GM21528 (cell line): Measurements from ENCODE around the gene TSC22D1.
"Not testable (repeated sequence)": the region's sequence is repeated elsewhere in the genome, so short reads cannot be mapped to it uniquely, and the experiment has no call there.

Experiments used
- ATAC-seq: cut with Tn5 transposase; IDR thresholded peaks from one replicate; pipeline ENCODE4 v1.9.1; 2021; ENCODE audit warnings: mild to moderate bottlenecking, moderate library complexity; ENCODE audit not compliant: unreplicated experiment, low FRiP score

The TSC22D1 gene

DNA sequence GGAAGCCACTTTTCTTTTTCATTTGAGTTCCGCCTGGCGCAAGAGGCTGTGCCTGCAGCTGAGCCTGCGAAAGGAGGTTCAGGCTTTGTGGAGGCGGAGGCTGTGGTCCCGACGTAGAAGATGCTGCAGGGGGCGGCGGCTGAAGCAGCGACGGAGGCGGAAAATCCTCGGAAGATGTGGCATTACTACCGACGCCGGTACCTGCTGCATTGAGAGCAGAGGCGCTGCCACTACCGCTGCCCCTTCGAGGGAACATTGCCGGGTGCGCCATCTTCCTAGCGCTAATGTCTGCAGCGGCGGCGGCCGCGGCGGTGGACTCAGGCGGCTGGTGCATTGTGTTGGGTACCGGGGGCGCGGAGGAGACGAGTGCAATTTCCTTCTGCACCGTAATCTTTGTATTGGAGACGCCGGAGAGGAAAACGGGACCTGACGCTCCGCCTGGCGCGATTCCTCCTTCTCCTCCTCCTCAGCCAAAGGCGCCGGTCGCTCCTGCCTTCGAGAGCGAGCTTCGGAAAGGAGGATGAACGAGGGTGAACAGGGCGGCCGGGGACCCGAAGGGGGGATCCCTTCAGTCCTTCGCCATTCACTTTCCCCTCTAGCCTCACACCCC lies at the start of gene TSC22D1:
TSS of gene TSC22D1 (minus strand) at position 590 of the 610 bp plus-strand sequence. CDS start at position 334, 256 bp downstream.
- ATAC-seq = peak; percentile 15

DNA sequence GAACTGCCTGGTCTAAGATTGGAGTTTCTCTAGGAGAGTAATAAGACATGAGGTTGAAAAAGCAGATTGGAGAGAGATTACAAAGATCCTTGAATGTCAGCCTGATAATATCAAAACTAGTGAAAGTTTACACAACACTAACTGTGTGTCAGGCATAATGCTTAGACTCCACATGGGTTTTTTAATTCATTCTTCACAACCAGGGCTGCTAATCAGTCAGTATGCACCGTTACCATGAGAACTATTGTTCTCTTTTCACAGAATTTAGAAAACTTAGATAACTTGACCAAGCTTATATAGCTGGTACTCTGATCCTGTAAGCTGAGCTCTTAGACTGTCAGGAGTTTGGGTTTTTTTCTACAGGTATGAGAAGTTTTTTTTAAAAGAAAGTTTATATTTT lies 46.6 kb upstream of the TSC22D1 start:
- no peak for ATAC-seq

GRCh38 chr13:44622261-44622660 lies 46.1 kb upstream of the TSC22D1 start:
- ATAC-seq = no peak

DNA sequence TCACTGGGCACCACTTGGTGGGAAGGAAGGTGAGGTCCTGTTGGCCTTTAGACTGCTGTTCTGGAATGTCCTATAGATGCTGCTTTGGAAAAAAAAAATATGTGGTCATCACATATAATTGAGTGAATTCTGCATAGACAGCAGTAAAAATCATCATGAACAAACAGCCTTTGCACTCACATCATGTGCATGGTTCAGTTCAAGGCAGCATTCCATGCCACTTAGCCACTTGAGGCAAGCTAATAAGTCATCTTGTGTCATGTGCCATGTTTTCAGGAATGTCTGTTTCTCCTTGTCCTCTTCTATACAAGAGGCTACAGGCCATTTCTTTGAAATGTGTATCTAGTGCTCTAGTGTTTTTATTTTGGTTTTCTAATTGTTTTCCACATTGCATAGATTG lies 43.9 kb upstream of the TSC22D1 start:
- ATAC-seq = no peak

DNA sequence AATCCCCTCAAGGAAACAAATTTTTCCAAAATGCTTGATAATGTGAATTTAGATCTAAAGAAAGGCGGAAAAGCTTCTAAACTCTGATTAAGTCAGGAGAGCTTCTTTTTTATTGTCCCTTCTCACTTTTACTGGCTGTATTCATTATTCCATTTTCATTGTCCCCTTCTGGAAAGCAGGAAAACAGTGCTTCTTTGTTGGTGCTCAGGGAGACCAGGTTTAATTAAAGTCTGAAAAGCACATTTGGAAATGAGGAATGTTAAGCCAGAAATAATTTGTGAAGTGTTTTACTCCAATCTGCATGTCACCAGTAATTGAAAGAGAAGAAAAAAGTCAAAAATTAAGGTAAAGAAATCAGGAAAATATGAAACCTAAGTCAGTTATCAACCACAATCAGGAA lies 43.5 kb upstream of the TSC22D1 start:
- ATAC-seq = no peak

DNA sequence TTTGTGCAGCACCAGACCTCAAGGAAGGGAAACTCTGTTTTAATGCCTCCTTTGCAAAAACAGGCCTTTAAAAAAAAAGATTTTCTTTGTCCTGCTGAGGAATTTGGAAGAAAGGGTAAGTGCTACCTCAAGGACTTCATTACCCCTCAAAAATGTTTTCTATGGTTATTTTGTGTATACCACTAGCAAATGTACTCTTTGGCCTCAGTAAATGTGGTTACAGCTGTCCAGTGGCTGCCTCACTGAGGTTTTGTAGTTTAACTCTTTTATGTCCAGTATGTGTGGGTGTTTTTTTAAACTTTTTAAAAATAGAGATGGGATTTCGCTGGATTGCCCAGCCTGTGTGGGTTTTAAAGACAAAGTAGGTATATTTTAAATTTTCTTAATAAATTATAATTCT lies 42.2 kb upstream of the TSC22D1 start:
- ATAC-seq = no peak

- ATAC-seq = no peak
Observed at GRCh38 chr13:44617648-44618047, 41.5 kb upstream of the TSC22D1 start.

DNA sequence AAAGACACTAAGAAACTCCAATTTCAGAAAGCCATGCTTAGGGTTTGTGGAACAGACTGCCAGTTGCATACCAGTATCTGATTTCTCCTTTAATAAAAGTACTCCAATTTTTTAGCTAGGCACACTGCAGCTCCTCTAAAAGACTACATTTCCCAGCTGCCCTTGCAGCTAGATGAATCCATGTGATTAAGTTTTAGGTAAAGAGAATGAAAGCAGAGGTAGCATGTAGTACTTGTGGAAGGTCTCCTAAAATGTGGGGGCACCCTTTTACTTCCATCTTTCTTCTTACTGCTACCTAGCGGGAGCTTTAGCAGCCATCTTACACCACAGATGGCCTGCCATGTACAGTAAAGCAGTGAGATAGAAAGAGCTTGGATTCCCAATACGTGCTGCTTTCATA lies 33.0 kb upstream of the TSC22D1 start:
- no peak for ATAC-seq

DNA sequence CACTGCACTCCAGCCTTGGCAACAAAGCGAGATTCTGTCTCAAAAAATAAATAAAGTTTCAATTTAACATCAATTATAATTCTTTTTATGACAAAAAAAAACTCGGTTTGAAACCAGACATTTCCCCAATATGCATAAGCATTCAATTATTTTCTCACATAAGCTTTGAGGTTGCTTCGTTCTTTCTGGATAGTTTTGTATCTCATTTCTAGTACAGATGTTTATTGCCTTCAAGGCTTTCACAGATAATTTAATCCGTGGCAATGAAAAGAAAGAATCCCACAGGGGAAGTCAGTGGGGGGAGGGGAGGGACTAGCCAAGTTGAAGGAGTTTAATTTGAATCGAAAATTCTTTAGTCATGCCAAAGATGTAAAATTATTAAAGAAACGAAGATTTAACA lies 29.6 kb upstream of the TSC22D1 start:
- no peak for ATAC-seq

- ATAC-seq = no peak
Observed at GRCh38 chr13:44605275-44605674, 29.1 kb upstream of the TSC22D1 start.

GRCh38 chr13:44601586-44601985 lies 25.5 kb upstream of the TSC22D1 start:
- no peak for ATAC-seq

- ATAC-seq = not testable (repeated sequence)
Observed at GRCh38 chr13:44593861-44594592, 17.9 kb upstream of the TSC22D1 start.

DNA sequence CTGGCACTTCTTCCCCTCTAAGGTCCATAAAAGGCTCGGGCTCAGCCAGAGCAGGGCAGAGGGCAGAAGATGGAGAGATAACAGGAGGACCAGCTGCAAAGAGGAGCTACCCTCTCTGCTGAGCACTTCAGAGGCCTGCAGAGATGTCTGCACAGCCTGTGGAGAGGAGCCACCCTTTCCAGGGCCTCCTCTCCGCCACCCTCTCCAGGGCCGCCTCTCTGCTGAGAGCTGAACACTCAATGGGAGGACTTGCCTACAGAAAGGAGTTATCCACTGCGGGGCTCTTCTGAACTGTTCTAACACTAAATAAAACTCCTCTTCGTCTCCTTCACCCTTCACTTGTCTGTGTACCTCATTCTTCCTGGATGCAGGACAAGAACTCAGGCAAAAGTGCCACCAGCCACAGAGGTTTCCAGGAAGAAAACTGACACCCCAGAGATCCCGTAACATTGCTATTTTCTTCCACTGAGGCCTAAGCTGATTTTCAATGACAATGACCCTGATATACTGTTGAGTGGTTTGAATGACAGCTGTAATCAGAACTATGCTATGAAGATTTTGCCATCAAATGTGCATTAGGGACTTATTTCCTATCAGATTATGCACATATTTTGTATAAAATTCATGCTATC lies 16.2 kb upstream of the TSC22D1 start:
- no peak for ATAC-seq

DNA sequence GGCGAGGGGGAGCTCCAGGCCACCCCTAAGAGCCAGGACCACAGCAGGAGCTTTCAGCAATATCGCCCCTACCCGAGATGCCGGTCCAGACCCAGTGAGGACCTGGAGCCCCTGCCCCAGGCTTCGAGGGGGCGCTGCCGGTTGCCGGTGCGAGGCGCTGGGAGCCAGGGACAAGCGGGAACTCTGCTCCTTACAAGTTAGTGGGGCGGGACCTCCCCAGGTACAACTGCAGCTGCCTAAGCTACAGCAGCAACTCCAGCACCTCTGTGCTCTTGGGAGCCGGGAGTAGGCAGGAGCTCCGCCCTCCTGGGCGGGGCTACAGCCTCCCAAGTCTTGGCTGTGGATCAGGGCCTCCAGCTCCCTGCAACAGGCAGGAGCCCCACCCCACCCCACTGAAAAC lies 15.2 kb upstream of the TSC22D1 start:
- no peak for ATAC-seq

- ATAC-seq = no peak
Observed at GRCh38 chr13:44583137-44583536, 7.0 kb upstream of the TSC22D1 start.

DNA sequence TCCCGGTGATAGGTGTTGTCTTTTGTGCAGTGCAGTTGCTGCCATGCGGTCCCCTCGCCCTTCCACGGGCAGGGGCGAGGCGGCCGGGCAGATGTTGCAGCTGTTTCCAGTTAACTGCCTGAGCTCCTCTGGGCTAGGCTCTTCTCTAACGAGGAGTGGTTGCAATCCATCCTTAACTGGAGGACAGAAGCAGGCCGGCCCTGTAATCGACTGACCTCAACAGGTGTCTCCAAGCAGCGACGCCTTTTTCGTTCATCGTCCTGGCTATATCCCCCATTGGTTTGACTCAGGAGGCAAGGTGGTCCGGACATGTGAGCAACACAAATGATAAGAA lies 1.9 kb upstream of the TSC22D1 start:
- ATAC-seq = no peak

- ATAC-seq = peak; percentile 66
Observed at GRCh38 chr13:44577236-44578066, 1.3 kb upstream of the TSC22D1 start.

DNA sequence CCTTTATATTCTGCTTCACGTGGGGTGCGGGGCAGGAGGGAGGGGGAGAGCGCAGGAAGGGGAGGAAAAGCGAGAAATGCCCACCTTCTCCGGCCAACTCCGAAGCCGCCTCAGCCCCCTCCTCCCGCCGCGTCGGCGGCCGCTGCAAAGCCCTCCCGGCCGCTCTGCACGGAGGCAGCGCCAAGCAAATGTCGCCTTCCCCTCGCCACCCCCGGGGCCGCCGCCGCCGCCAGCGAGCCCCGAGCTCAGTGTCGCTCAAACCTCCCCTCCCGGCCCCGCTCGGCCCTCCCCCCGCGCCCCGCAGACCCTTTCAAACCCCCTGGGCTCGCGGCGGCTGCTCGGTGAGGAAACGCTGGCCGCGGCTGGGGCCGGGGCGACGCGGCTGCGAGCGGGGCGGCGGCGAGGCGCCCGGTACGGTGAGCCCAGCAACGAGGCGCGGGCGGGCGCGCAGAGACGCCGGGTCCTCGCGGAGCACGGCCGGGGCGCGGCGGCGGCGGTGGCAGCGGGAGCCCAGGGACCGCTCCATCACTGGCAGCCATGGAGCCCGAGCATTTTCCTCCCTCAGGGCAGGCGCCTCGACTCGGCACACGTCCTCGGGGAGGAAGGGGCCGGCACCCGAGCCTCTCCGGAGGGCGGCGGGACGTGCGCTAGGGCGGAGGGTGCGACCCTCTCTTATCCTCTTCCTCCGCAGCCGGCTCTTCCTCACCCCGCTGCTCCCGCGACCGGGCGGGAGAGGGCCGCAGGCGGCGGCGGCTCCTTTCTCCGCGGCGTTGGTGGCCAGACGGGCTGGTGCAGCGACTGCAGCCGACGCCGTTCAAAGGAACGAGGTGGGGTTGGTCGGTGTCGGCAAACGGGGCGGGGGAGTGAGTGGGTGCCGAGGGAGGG lies 463 bp upstream of the TSC22D1 start:
- ATAC-seq = peak; percentile 23

DNA sequence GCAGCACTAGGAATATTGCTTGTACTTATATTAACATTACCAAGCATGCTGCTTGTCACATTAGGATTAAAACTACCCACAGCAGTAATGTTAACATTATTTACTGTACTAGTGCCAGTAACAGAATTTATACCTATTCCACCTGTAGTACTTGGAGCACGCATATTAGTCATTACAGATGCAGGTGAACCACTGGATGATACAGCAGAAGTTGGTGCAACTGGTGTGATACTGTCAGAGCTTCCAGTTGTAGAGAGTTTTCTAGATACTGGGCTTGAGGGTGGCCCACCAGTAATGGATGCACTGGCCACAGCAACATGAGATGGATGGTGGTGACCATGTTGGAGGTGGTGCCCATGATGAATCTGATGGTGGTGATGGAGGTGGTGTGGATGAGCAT lies 1.1 kb downstream of the TSC22D1 start:
- ATAC-seq = no peak

- no peak for ATAC-seq
Observed at GRCh38 chr13:44574466-44574855, 1.7 kb downstream of the TSC22D1 start.
